HepG2 (cell line): ENCODE results near the gene BAIAP2L1. TPM values are rescaled to one million over a fixed set of nuclear protein-coding genes. Genes with fewer than 3 reads are reported as not detected.

Experiments used
- ASH2L ChIP-seq: fragments of 300-600, 200-600 bp; sonication (generic); IDR thresholded peaks from 2 replicates; pipeline ENCODE4 v1.7.0; 2017; ENCODE audit warnings: low read depth, mild to moderate bottlenecking, moderate library complexity, mixed read lengths, low read length; ENCODE audit not compliant: insufficient read length
- BORCS8-MEF2B ChIP-seq: sonication (generic); formaldehyde crosslinking; IDR thresholded peaks from 2 replicates; pipeline ENCODE4 v1.8.0; 2022; ENCODE audit warnings: mild to moderate bottlenecking, missing genetic modification reagents
- CCDC6 ChIP-seq: sonication (generic); formaldehyde crosslinking; IDR thresholded peaks from 2 replicates; pipeline ENCODE4 v1.8.1; 2022; ENCODE audit warnings: mild to moderate bottlenecking, missing genetic modification reagents, moderate library complexity
- CREM ChIP-seq, 2 experiments: sonication (generic) in 1 of 2; formaldehyde crosslinking in 1 of 2; IDR thresholded peaks; 2 replicates each; pipeline versions ENCODE4 v1.4.0 to v1.6.1; 2016 to 2020; ENCODE audit warnings: antibody characterized with exemption in 1 of 2, mild to moderate bottlenecking in 1 of 2, missing genetic modification reagents in 1 of 2
- HMGXB3 ChIP-seq: sonication (generic); formaldehyde crosslinking; IDR thresholded peaks from 2 replicates; pipeline ENCODE4 v1.4.0; 2020; ENCODE audit warnings: missing genetic modification reagents, borderline replicate concordance
- MED8 ChIP-seq: sonication (generic); formaldehyde crosslinking; IDR thresholded peaks from 2 replicates; pipeline ENCODE4 v1.8.1; 2023; ENCODE audit warnings: mild to moderate bottlenecking, missing genetic modification reagents; ENCODE audit not compliant: insufficient replicate concordance
- MTF1 ChIP-seq: sonication (generic); formaldehyde crosslinking; IDR thresholded peaks from 2 replicates; pipeline ENCODE4 v1.5.0; 2020; ENCODE audit warnings: missing genetic modification reagents
- PHF8 ChIP-seq: sonication (generic); formaldehyde crosslinking; IDR thresholded peaks from 2 replicates; pipeline ENCODE4 v1.5.0; 2020; ENCODE audit warnings: missing genetic modification reagents
- SETDB1 ChIP-seq: sonication (generic); formaldehyde crosslinking; IDR thresholded peaks from 2 replicates; pipeline ENCODE4 v1.5.1; 2020; ENCODE audit warnings: missing genetic modification reagents, mild to moderate bottlenecking, borderline replicate concordance
- SRY ChIP-seq: sonication (generic); formaldehyde crosslinking; IDR thresholded peaks from 2 replicates; pipeline ENCODE4 v1.8.0; 2022; ENCODE audit warnings: mild to moderate bottlenecking, missing genetic modification reagents
- TCF7 ChIP-seq: sonication (generic); IDR thresholded peaks from 2 replicates; pipeline ENCODE4 v1.6.1; 2016; ENCODE audit warnings: antibody characterized with exemption, low read depth
- XRCC5 ChIP-seq: fragments of 200-400 bp; formaldehyde crosslinking; optimal IDR thresholded peaks from 2 replicates; pipeline ENCODE3; 2017; ENCODE audit warnings: mild to moderate bottlenecking, low read length
- ZNF17 ChIP-seq: sonication (generic); formaldehyde crosslinking; IDR thresholded peaks from 2 replicates; pipeline ENCODE4 v1.5.0; 2020; ENCODE audit warnings: mild to moderate bottlenecking, missing genetic modification reagents
- ZNF18 ChIP-seq: sonication (generic); formaldehyde crosslinking; IDR thresholded peaks from 2 replicates; pipeline ENCODE4 v1.8.0; 2022; ENCODE audit warnings: mild to moderate bottlenecking, missing genetic modification reagents; ENCODE audit not compliant: insufficient replicate concordance
- ZNF224 ChIP-seq: sonication (generic); formaldehyde crosslinking; IDR thresholded peaks from 2 replicates; pipeline ENCODE4 v1.5.0; 2020; ENCODE audit warnings: mild to moderate bottlenecking, missing genetic modification reagents
- ZNF619 ChIP-seq: sonication (generic); formaldehyde crosslinking; IDR thresholded peaks from 2 replicates; pipeline ENCODE4 v1.4.0; 2020; ENCODE audit warnings: mild to moderate bottlenecking, missing genetic modification reagents
- ZNF816 ChIP-seq: sonication (generic); formaldehyde crosslinking; IDR thresholded peaks from 2 replicates; pipeline ENCODE4 v1.8.0; 2022; ENCODE audit warnings: missing genetic modification reagents, mild to moderate bottlenecking, borderline replicate concordance
- ZSCAN31 ChIP-seq: sonication (generic); formaldehyde crosslinking; IDR thresholded peaks from 2 replicates; pipeline ENCODE4 v1.5.0; 2020; ENCODE audit warnings: low read depth, mild to moderate bottlenecking, missing genetic modification reagents
- polyA plus RNA-seq, 8 experiments: library from polyadenylated mRNA; depleted of rRNA in 3 of 8; stranded (reverse) in 7 of 8; unstranded in 1 of 8; fragments of >200 nt; fragmentation: Illumina TruSeq in 4 of 8; extraction: Trizol in 4 of 8; gene quantifications; 2 replicates each; pipeline versions ENCODE4 v1.2.1 to v1.2.3, GENCODE V29; 2011 to 2016; ENCODE audit warnings: low read depth in 4 of 8, missing spikeins in 1 of 8, mixed read lengths in 1 of 8; ENCODE audit not compliant: insufficient read depth in 1 of 8
- total RNA-seq, 5 experiments: library from RNA; depleted of rRNA; stranded (reverse); fragments of >200 nt; fragmentation: Illumina TruSeq; extraction: Trizol; gene quantifications; 2 replicates each; pipeline ENCODE4 v1.2.3, GENCODE V29; 2016; ENCODE audit warnings: low read depth in 1 of 5
- TF ChIP-seq, protein P1 (sequence below): sonication (generic); formaldehyde crosslinking; IDR thresholded peaks from 2 replicates; pipeline ENCODE4 v1.5.1; 2020; ENCODE audit warnings: mild to moderate bottlenecking, moderate library complexity, missing genetic modification reagents

The BAIAP2L1 gene
- total and polyA plus RNA-seq, 2 of the 13 experiments (the other 11 are each of a cell fraction or from before 2014, with no cell fraction given) = 13.0 to 21.5 TPM

DNA sequence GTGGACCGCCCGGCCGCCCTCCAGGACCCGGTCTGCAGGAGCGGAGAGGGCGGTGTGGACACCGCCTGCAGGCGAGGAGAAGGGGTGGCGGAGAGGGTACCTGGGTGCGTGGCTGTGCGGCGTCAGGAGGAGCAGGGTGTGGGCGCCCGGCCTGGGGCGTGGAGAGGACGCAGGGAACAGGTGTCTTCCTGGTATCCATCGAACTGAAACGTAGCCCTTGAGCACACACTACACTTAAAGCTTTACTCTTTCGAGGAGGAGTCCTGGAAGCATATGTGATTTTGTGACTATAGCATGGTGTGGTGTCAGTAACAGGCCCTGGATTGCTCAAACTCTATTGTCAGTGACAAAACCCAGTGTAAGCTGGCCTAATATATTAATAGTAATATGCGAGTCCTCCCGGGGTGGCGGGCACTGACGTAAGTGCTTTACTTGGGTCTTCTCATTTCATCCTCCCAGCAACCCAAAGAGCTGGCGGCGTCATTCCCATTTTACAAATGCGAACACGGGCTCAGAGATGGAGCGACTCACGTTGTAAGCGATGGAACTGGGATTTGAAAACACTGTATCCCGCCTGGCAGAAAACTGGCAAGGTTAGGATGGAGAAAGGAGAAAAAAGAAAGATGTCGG is 148.3 kb downstream of the BAIAP2L1 start (continued):
- TF ChIP-seq, protein P1, sequence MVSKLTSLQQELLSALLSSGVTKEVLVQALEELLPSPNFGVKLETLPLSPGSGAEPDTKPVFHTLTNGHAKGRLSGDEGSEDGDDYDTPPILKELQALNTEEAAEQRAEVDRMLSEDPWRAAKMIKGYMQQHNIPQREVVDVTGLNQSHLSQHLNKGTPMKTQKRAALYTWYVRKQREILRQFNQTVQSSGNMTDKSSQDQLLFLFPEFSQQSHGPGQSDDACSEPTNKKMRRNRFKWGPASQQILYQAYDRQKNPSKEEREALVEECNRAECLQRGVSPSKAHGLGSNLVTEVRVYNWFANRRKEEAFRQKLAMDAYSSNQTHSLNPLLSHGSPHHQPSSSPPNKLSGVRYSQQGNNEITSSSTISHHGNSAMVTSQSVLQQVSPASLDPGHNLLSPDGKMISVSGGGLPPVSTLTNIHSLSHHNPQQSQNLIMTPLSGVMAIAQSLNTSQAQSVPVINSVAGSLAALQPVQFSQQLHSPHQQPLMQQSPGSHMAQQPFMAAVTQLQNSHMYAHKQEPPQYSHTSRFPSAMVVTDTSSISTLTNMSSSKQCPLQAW = 0 out of 2 replicates have a peak, but pooled peaks have one; percentile 41
- TF ChIP-seq MED8 (CRISPR knock-in tag) (peak; percentile 44), TCF7 (no peak), BORCS8-MEF2B (CRISPR knock-in tag) (peak; percentile 73; the same call in 1 of the 2 replicates), ASH2L (peak; percentile 64), MTF1 (no peak), CCDC6 (CRISPR knock-in tag) (0 out of 2 replicates have a peak, but pooled peaks have one; percentile 54), ZNF224 (CRISPR knock-in tag) (no peak), ZNF18 (CRISPR knock-in tag) (no peak), PHF8 (CRISPR knock-in tag) (peak; percentile 97), ZSCAN31 (CRISPR knock-in tag) (no peak), ZNF17 (CRISPR knock-in tag) (0 out of 2 replicates have a peak, but pooled peaks have one; percentile 43), HMGXB3 (CRISPR knock-in tag) (0 out of 2 replicates have a peak, but pooled peaks have one; percentile 22), XRCC5 (peak; percentile 43), CREM (IDR thresholded peaks at IDR 0.05) (no peak), CREM (CRISPR knock-in tag; IDR thresholded peaks at IDR 0.05) (no peak), SRY (CRISPR knock-in tag) (peak; percentile 20; the same call in 1 of the 2 replicates), ZNF816 (peak; percentile 42; the same call in 1 of the 2 replicates), ZNF619 (CRISPR knock-in tag) (no peak), SETDB1 (CRISPR knock-in tag) (no peak)
